SK-N-SH (cell line): ENCODE data around the gene TIAM2. TPM values are rescaled to one million over a fixed set of nuclear protein-coding genes. Genes with fewer than 3 reads are reported as not detected.

Experiments used
- CTCF ChIA-PET: fragments of 300-600, 350-600 bp; formaldehyde crosslinking; extraction: SDS; loops from one replicate; lab custom pipeline; 2021; lab: Yijun Ruan, JAX
- POLR2A ChIA-PET: fragments of 350-600 bp; sonication (Branson Sonifier 250); formaldehyde crosslinking; extraction: SDS; loops from one replicate; lab custom pipeline; 2020; ENCODE audit warnings: antibody characterized with exemption, inconsistent platforms; lab: Yijun Ruan, JAX
- DNase-seq: peaks from one replicate; pipeline ENCODE4 v3.0.0; 2012
- H2AFZ ChIP-seq: fragments of 200-600 bp; sonication (generic); 2 replicates; pipeline ENCODE4 v1.8.1; 2016; ENCODE audit warnings: antibody characterized with exemption, mild to moderate bottlenecking, low read depth
- H3F3A ChIP-seq: fragments of 200-600 bp; sonication (generic); replicated peaks from 2 replicates; pipeline ENCODE3; 2016; ENCODE audit warnings: antibody characterized with exemption, mild to moderate bottlenecking; ENCODE audit not compliant: insufficient read depth
- H3K27ac ChIP-seq, 2 experiments: fragments of 200-500 bp in 1 of 2; fragments of 200-600 bp in 1 of 2; sonication (Bioruptor generic) in 1 of 2; sonication (generic), shearing (Covaris generic) in 1 of 2; 2 replicates each; pipeline versions ENCODE4 v1.5.1 to v1.6.1; 2014 to 2016; ENCODE audit warnings: low read depth in 2 of 2, inconsistent platforms in 1 of 2, low read length in 1 of 2, mild to moderate bottlenecking in 1 of 2, mixed read lengths in 1 of 2
- H3K27me3 ChIP-seq: fragments of 200-600 bp; sonication (generic), shearing (Covaris generic); 2 replicates; pipeline ENCODE4 v1.6.1; 2016; ENCODE audit warnings: mixed run types; ENCODE audit not compliant: insufficient read depth
- H3K36me3 ChIP-seq, 2 experiments: fragments of 200-500 bp in 1 of 2; fragments of 200-600 bp in 1 of 2; sonication (Bioruptor generic) in 1 of 2; sonication (generic) in 1 of 2; replicated peaks in 1 of 2; 2 replicates each; pipeline versions ENCODE3 to v1.5.1; 2014 to 2016; ENCODE audit warnings: low read length in 1 of 2, mild to moderate bottlenecking in 1 of 2; ENCODE audit not compliant: insufficient read depth in 2 of 2, control insufficient read depth in 1 of 2
- H3K4me1 ChIP-seq, 2 experiments: fragments of 200-500 bp in 1 of 2; fragments of 200-600 bp in 1 of 2; sonication (Bioruptor generic) in 1 of 2; sonication (generic), shearing (Covaris generic) in 1 of 2; 2 replicates each; pipeline versions ENCODE4 v1.5.1 to v1.6.1; 2014 to 2016; ENCODE audit warnings: low read depth in 1 of 2, low read length in 1 of 2, mixed run types in 1 of 2; ENCODE audit not compliant: insufficient read depth in 2 of 2, control insufficient read depth in 1 of 2
- H3K4me2 ChIP-seq: fragments of 200-600 bp; sonication (generic), shearing (Covaris generic); 2 replicates; pipeline ENCODE4 v1.6.1; 2017; ENCODE audit warnings: mixed run types
- H3K4me3 ChIP-seq, 2 experiments: fragments of 200-500 bp in 1 of 2; fragments of 200-600 bp in 1 of 2; sonication (Bioruptor generic) in 1 of 2; sonication (generic), shearing (Covaris generic) in 1 of 2; 2 replicates each; pipeline versions ENCODE4 v1.5.1 to v1.8.1; 2014 to 2016; ENCODE audit warnings: low read depth in 2 of 2, inconsistent platforms in 1 of 2, low read length in 1 of 2, mild to moderate bottlenecking in 1 of 2, mixed read lengths in 1 of 2, moderate library complexity in 1 of 2
- H3K79me2 ChIP-seq: fragments of 200-600 bp; sonication (generic); 2 replicates; pipeline ENCODE4 v1.8.1; 2017; ENCODE audit warnings: mild to moderate bottlenecking; ENCODE audit not compliant: insufficient read depth
- H3K9ac ChIP-seq: fragments of 200-600 bp; sonication (generic); 2 replicates; pipeline ENCODE4 v1.6.1; 2017; ENCODE audit warnings: mixed run types
- H3K9me2 ChIP-seq: fragments of 200-600 bp; sonication (generic); 2 replicates; pipeline ENCODE4 v1.6.1; 2017; ENCODE audit warnings: mixed run types
- H3K9me3 ChIP-seq: fragments of 200-600 bp; sonication (generic); 2 replicates; pipeline ENCODE4 v1.6.1; 2017; ENCODE audit warnings: mixed run types, mild to moderate bottlenecking, moderate library complexity
- H4K20me1 ChIP-seq: fragments of 200-600 bp; sonication (generic); 2 replicates; pipeline ENCODE4 v1.6.1; 2017; ENCODE audit warnings: mild to moderate bottlenecking, mixed run types; ENCODE audit not compliant: insufficient read depth
- CHD2 ChIP-seq: fragments of 150-350 bp; IDR thresholded peaks from 2 replicates; pipeline ENCODE4 v1.6.1; 2018; ENCODE audit warnings: low read length; ENCODE audit not compliant: partially characterized antibody
- ELF1 ChIP-seq: IDR thresholded peaks from 2 replicates; pipeline ENCODE4 v1.4.0; 2012
- EP300 ChIP-seq, 2 experiments: IDR thresholded peaks; 2 replicates each; pipeline versions ENCODE4 v1.4.0 to v1.6.1; 2012; ENCODE audit warnings: borderline replicate concordance in 1 of 2, low read depth in 1 of 2, low read length in 1 of 2
- EZH2phosphoT487 ChIP-seq: fragments of 200-600 bp; sonication (generic); IDR thresholded peaks from 2 replicates; pipeline ENCODE4 v1.6.1; 2017; ENCODE audit warnings: low read depth, mixed run types, mild to moderate bottlenecking, antibody characterized with exemption, moderate library complexity, borderline replicate concordance
- FOSL2 ChIP-seq: IDR thresholded peaks from 2 replicates; pipeline ENCODE4 v1.4.0; 2012; ENCODE audit warnings: low read depth, mild to moderate bottlenecking, moderate library complexity, borderline replicate concordance
- FOXM1 ChIP-seq: IDR thresholded peaks from 2 replicates; pipeline ENCODE4 v1.4.0; 2012; ENCODE audit warnings: low read depth, mild to moderate bottlenecking
- GABPA ChIP-seq: IDR thresholded peaks from 2 replicates; pipeline ENCODE4 v1.4.0; 2012; ENCODE audit warnings: low read depth, mild to moderate bottlenecking
- JUND ChIP-seq: IDR thresholded peaks from 2 replicates; pipeline ENCODE4 v1.4.0; 2012
- MAX ChIP-seq: IDR thresholded peaks from 2 replicates; pipeline ENCODE4 v1.4.0; 2012; ENCODE audit warnings: low read depth
- MEF2A ChIP-seq: IDR thresholded peaks from 2 replicates; pipeline ENCODE4 v1.4.0; 2012; ENCODE audit warnings: low read depth, borderline replicate concordance
- NFIC ChIP-seq: IDR thresholded peaks from 2 replicates; pipeline ENCODE4 v1.4.0; 2012; ENCODE audit warnings: borderline replicate concordance
- NRF1 ChIP-seq: IDR thresholded peaks from 2 replicates; pipeline ENCODE4 v1.6.1; 2012; ENCODE audit warnings: low read depth, mild to moderate bottlenecking, low read length
- PBX3 ChIP-seq: IDR thresholded peaks from 2 replicates; pipeline ENCODE4; 2012
- POLR2AphosphoS5 ChIP-seq: IDR thresholded peaks from 2 replicates; pipeline ENCODE4 v1.6.1; 2012; ENCODE audit warnings: low read depth, low read length
- RCOR1 ChIP-seq: fragments of 150-350 bp; IDR thresholded peaks from 2 replicates; pipeline ENCODE4 v1.6.1; 2017; ENCODE audit warnings: antibody characterized with exemption, low read length
- RXRA ChIP-seq: IDR thresholded peaks from 2 replicates; pipeline ENCODE4 v1.4.0; 2012; ENCODE audit warnings: low read depth, mild to moderate bottlenecking, borderline replicate concordance
- TAF1 ChIP-seq: IDR thresholded peaks from 2 replicates; pipeline ENCODE4 v1.6.1; 2012; ENCODE audit warnings: low read depth, mild to moderate bottlenecking, low read length, moderate library complexity, borderline replicate concordance
- TCF12 ChIP-seq: IDR thresholded peaks from 2 replicates; pipeline ENCODE4 v1.4.0; 2012
- TEAD4 ChIP-seq: IDR thresholded peaks from 2 replicates; pipeline ENCODE4 v1.4.0; 2012; ENCODE audit warnings: mild to moderate bottlenecking, borderline replicate concordance; ENCODE audit not compliant: insufficient read depth
- USF1 ChIP-seq: IDR thresholded peaks from 2 replicates; pipeline ENCODE4 v1.4.0; 2012; ENCODE audit warnings: low read depth, borderline replicate concordance
- YY1 ChIP-seq: IDR thresholded peaks from 2 replicates; pipeline ENCODE4 v1.4.0; 2012; ENCODE audit warnings: low read depth, mild to moderate bottlenecking
- ZBTB33 ChIP-seq: IDR thresholded peaks from 2 replicates; pipeline ENCODE4 v1.4.0; 2012; ENCODE audit warnings: low read depth, borderline replicate concordance
- WGBS: methylation state at CpG from one replicate; pipeline ENCODE4 v1.1.6; 2017; ENCODE audit warnings: low lambda C conversion rate; 5-methylcytosine and 5-hydroxymethylcytosine counted together
- polyA plus RNA-seq, 3 experiments: library from polyadenylated mRNA; depleted of rRNA; stranded (reverse); fragments of >200 nt; gene quantifications; 2 replicates each; pipeline ENCODE4 v1.2.3, GENCODE V29; 2012

The TIAM2 gene
- polyA plus RNA-seq, 1 of the 3 experiments (the other 2 are of a cell fraction), result 13.6 TPM

GRCh38 chr6:155201461-155202226, 206.5 kb downstream of the TIAM2 start:
- Histone ChIP-seq H3K9me3 (no peaks in the 10 kb centered on the region), H3K79me2 (no peaks in the 10 kb centered on the region), H3K27ac (peak overlapping the region; percentile 90 to 91), H3K4me3 (no peak overlapping the region), H3K4me2 (peak overlapping the region; percentile 51; the same call in 1 of the 2 replicates), H3K4me1 (peaks cover 10 to 15% of the 10 kb centered on the region in 2 experiments), H3K9me2 (no peaks in the 10 kb centered on the region), H3F3A (peaks cover 46% of the 10 kb centered on the region), H4K20me1 (no peaks in the 10 kb centered on the region), H2AFZ (no peak overlapping the region), H3K27me3 (no peaks in the 10 kb centered on the region), H3K36me3 (peaks cover 0 to 2% of the 10 kb centered on the region in 2 experiments), H3K9ac (peak overlapping the region; percentile 38; the same call in 1 of the 2 replicates)
- DNase-seq, result no peak
- CTCF ChIA-PET, result interaction anchor here (0.6 kb wide), 1 partner anchor 115 kb away, joined by 3 read pairs; no protein-coding TSS in a partner anchor
- POLR2A ChIA-PET, result no interaction called here
- TF ChIP-seq POLR2AphosphoS5 (peak; percentile 67; the same call in 1 of the 2 replicates), NFIC (peak; percentile 73; the same call in 1 of the 2 replicates), EZH2phosphoT487 (no peak), MEF2A (peak; percentile 87; the same call in 1 of the 2 replicates), FOSL2 (peak; percentile 87), RCOR1 (no peak), RXRA (peak; percentile 96), MAX (0 out of 2 replicates have a peak, but pooled peaks have one; percentile 29), ZBTB33 (peak; percentile 56; the same call in 1 of the 2 replicates), GABPA (no peak), TAF1 (no peak), USF1 (no peak), PBX3 (peak; percentile 89), JUND (peak; percentile 97), TCF12 (peak; percentile 93), TEAD4 (peak; percentile 94), FOXM1 (peak; percentile 92), EP300 (IDR thresholded peaks at IDR 0.05; ENCODE audit: borderline replicate concordance in 1 of 2, low read depth in 1 of 2, low read length in 1 of 2) (peak; percentile 68 to 89), CHD2 (no peak), ELF1 (no peak), YY1 (no peak; the same call in 1 of the 2 replicates), NRF1 (no peak)
- WGBS, result 57% methylated on average over 7 of the region's 7 CpGs
